GM19468 (cell line): ENCODE data around the gene TMEM40.

Experiments used
- ATAC-seq: cut with Tn5 transposase; IDR thresholded peaks from one replicate; pipeline ENCODE4 v1.9.1; 2021; ENCODE audit warnings: mild to moderate bottlenecking, moderate library complexity, moderate number of reproducible peaks; ENCODE audit not compliant: unreplicated experiment; ENCODE audit errors: extremely low read depth

TMEM40 gene

GRCh38 chr3:12752809-12753208 is 6.2 kb downstream of the TMEM40 start:
- ATAC-seq = no peak

DNA sequence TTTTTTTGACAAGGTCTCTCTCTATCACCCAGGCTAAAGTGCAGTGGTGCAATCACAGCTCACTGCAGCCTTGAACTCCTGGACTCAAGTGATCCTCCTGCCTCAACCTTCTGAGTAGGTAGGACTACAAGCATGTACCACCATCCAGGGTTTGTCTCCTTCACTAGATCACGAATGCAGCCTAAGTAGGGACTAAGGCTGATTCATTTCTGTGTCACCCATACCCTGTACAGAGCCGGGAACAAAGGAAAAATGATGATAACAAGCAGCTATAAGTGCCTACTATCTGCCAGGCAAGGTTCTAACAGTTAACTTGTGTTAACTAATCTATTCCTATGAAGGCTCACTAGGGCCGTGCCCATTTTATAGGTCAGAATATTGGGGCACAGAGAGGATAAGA is 7.0 kb downstream of the TMEM40 start:
- ATAC-seq = no peak

DNA sequence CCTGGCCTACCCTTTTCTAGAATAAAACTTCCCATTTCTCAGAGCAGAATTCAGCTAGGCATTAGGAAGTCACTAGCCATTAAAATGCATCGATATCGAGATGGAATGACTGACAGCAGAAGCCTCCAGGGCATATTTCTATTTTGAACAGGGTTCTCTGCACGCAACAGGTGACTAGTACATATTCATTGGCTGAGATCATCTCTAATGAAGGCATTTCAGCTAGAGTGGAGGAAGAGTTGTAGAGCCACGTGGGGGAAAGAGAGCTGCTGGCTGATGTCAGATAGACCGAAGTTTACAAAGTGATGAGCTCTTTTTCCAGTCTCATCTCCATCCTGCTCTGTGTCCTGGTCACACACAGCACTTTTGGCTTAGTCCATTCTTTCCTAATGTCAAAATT is 7.5 kb downstream of the TMEM40 start:
- ATAC-seq = no peak

- no peak for ATAC-seq
Observed at GRCh38 chr3:12750658-12751071, 8.4 kb downstream of the TMEM40 start.

DNA sequence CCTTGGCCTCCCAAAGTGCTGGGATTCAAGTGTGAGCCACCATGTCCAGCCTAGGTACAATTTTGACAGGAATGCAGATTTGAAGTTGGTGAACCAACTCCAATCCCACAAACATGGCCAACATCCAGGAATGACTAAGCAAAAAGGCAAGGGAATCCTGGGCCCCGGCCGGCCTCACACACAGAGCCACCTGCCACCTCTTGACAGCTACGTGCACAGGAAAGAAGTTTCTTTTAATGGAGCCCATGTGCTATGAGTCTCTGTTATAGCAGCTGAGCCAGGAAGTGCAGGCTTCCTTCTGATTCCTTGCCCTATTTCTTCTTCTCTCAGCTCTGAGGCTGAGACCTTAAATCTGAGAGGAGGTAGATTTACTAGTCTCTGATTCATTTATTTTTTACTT is 8.8 kb downstream of the TMEM40 start:
- no peak for ATAC-seq

GRCh38 chr3:12748477-12748876 is 10.6 kb downstream of the TMEM40 start:
- ATAC-seq = no peak

- ATAC-seq = no peak
Observed at GRCh38 chr3:12746419-12746818, 12.6 kb downstream of the TMEM40 start.

DNA sequence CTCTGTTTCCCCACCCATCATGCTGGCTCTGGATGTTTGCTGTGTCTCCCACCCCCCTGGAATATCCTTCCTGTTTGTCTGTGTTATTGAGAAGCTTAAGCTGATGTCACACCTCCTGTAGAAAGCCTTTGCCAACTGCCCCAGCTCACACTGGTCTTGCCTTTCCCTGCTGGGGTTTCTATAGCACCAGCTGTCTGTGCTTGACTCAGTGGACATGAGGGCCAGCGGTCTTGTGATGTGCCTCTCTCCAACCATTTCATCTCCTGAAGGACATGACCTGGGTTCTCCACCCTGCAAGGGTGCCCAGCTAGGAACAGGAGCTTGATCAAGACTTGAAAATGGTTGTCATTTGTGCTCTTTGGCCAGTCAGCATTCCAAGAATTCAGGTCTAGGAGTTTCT is 14.7 kb downstream of the TMEM40 start:
- no peak for ATAC-seq

- ATAC-seq = no peak
Observed at GRCh38 chr3:12743583-12743982, 15.5 kb downstream of the TMEM40 start.

- ATAC-seq = no peak
Observed at GRCh38 chr3:12742330-12743107, 16.5 kb downstream of the TMEM40 start.

- no peak for ATAC-seq
Observed at GRCh38 chr3:12741209-12741608, 17.9 kb downstream of the TMEM40 start.

- ATAC-seq = no peak
Observed at GRCh38 chr3:12737833-12738232, 21.2 kb downstream of the TMEM40 start.

- ATAC-seq = no peak
Observed at GRCh38 chr3:12737319-12737718, 21.7 kb downstream of the TMEM40 start.

DNA sequence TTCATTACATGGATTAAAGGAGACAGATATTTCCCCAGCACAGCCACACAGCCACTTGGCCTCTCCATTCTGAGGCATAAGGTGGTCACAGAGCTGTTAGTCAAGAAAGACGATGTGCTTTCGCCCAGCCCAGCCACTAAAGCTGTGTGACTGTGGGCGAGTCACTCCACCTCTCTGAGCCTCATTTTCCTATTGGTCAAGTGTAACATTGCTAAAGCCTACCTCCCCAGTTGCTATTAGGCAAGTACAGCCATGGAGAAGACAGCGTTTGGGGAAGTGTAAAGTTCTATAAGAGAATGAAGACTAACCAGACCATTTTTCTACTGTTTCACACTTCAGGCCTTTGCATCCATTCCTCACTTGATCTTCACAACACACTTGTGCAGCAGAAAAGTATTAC is 24.1 kb downstream of the TMEM40 start:
- no peak for ATAC-seq

DNA sequence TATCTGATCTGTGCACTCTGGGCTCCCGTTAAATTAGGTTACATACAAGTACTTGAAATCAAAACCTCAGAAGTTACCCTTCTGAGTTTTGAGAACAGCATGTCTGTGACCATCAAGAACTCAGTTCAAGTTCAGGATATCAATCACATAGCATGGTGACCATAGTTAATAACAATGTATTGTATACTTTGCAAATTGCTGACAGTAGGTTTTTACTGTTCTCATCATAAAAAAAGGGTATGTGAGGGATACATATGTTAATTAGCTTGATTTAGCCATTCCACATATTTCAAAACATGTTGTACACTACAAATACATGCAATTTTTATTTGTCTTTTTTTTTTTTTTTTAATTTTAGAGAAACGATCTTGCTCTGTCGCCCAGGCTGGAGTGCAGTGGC is 25.5 kb downstream of the TMEM40 start:
- ATAC-seq = no peak

- ATAC-seq = no peak
Observed at GRCh38 chr3:12730506-12731242, 28.4 kb downstream of the TMEM40 start.

- no peak for ATAC-seq
Observed at GRCh38 chr3:12729051-12729651, 29.9 kb downstream of the TMEM40 start.

DNA sequence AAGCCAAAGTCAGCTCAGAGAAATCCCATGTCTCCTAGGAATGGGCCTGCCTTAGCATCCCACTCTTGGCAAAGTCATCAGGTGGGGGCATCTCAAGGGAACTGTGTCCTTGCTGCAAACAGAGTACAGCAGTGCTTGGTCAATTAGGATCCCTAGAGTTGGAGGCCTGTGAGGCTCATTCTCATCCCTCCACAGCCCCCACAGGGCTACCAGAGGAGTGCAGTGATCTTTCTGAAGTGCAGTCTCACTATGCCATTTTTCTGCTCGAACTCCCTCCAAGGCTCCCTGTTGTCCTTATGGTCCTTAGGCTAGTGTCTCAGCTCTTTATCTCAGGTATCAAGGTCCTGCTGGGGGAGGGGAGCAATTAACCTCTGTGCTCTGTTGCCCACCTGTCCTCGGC is 31.1 kb downstream of the TMEM40 start:
- no peak for ATAC-seq

DNA sequence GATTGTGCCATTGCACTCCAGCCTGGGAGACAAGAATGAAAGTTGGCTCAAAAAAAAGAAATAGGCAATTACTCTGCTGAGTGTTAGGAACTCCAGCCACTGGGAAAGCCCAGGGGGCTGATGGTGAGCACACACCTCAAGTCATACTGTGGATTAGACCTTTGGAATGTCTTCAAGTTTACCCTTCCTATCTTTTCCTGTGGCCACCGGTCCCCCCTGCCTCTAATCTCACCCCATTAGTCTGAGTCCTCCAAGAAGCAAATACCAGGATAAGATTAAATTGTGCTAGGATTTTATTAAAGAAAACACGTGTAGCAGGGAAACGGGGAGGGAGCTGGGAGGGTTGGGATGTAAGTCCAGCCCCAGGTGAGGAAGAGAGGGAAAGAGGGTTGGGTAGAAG is 31.6 kb downstream of the TMEM40 start:
- ATAC-seq = no peak

DNA sequence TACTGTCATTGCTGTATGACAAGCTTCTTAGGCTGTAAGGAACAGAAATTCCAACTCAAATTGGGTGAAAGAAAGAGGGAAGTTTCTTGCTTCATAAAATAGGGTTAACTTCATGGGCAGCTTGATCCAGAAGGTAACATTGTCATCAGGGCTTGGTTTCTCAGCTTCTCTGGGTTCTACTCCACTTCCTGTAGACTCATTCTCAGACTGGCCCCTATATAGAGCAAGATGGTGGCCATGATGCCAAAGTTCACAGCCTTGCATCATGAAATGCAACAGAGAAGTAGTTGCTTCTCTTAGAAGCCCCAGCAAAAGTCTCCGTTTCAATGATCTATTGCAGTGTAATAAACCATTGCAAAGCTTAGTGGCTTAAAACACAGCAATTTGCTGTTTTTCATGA is 33.6 kb downstream of the TMEM40 start:
- ATAC-seq = no peak

- no peak for ATAC-seq
Observed at GRCh38 chr3:12724794-12725193, 34.3 kb downstream of the TMEM40 start.
